ENCODE measurements around the gene ABCA4.

DNA sequence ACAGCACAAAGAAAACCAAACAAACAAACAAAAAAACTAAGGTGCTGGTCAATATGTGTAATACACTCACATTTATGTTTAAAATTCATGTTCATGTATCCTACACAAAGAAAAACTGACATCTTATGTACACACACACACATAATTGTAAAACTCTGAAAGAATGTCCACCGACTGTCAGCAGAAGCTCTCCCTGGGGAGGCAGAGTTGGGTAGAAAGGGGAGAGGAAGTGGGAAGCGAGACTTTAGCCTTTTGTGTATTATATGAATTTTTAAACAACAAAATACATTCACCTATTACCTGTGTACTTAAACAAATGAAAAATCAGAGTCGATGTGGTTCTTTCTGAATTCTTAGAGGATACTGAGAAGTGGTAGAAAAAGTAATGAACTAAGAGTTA is 88.3 kb downstream of the ABCA4 start:
- TF ChIP-seq TAF1 (IDR thresholded peaks at IDR 0.05; ENCODE audit: borderline replicate concordance, insufficient read depth, low read length) (no peak), POLR2AphosphoS5 (IDR thresholded peaks at IDR 0.05; ENCODE audit: low read depth, low read length) (no peak), SIN3A (IDR thresholded peaks at IDR 0.05; ENCODE audit: borderline replicate concordance, insufficient read depth, low read length) (no peak)
- TF ChIP-seq, protein P1, sequence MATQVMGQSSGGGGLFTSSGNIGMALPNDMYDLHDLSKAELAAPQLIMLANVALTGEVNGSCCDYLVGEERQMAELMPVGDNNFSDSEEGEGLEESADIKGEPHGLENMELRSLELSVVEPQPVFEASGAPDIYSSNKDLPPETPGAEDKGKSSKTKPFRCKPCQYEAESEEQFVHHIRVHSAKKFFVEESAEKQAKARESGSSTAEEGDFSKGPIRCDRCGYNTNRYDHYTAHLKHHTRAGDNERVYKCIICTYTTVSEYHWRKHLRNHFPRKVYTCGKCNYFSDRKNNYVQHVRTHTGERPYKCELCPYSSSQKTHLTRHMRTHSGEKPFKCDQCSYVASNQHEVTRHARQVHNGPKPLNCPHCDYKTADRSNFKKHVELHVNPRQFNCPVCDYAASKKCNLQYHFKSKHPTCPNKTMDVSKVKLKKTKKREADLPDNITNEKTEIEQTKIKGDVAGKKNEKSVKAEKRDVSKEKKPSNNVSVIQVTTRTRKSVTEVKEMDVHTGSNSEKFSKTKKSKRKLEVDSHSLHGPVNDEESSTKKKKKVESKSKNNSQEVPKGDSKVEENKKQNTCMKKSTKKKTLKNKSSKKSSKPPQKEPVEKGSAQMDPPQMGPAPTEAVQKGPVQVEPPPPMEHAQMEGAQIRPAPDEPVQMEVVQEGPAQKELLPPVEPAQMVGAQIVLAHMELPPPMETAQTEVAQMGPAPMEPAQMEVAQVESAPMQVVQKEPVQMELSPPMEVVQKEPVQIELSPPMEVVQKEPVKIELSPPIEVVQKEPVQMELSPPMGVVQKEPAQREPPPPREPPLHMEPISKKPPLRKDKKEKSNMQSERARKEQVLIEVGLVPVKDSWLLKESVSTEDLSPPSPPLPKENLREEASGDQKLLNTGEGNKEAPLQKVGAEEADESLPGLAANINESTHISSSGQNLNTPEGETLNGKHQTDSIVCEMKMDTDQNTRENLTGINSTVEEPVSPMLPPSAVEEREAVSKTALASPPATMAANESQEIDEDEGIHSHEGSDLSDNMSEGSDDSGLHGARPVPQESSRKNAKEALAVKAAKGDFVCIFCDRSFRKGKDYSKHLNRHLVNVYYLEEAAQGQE (IDR thresholded peaks at IDR 0.05; ENCODE audit: insufficient read depth in 1 of 2, low read depth in 2 of 2, low read length in 2 of 2), result no peak

Data from PFSK-1 (cell line).